ENCODE measurements around the gene BDKRB1.

Gene BDKRB1

DNA sequence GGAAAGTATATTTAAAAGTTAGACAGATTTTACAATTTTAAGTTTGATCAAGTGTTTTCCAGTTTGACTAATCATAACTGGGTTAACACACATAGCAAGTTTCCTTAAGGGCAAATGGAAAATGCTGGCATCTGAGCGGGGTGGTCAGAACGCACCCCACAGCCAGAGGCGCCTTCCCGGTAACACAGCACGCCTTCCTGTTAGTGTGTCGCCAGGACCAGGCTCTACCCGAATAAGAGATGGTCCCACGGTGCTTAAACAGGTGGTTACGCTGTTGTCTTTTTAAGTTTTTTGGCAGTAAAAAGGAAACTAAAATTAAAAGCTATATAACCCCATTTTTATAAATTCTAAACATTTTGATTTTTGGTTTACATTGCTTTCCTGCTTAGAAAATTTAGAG, 28.0 kb downstream of the BDKRB1 start:
- DNase-seq = no peak

DNA sequence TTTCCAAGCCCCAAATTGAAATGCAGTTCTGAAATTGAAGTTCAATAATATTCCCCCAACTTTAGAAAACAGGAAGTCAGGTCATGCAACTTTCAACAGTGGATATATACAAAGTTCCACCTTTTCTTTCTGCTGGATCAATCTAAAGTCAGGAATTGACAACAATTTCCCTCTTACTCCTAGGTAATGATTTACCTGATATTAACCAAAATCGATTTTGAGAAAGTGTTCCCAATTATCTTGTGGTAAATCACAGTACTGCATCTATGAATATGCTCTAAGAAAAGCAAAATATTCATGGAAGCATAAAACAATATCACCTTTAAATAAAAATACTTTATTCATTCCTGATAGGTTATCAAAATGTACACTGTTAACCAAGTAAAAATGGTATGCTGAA, 28.4 kb downstream of the BDKRB1 start:
- DNase-seq = no peak

DNA sequence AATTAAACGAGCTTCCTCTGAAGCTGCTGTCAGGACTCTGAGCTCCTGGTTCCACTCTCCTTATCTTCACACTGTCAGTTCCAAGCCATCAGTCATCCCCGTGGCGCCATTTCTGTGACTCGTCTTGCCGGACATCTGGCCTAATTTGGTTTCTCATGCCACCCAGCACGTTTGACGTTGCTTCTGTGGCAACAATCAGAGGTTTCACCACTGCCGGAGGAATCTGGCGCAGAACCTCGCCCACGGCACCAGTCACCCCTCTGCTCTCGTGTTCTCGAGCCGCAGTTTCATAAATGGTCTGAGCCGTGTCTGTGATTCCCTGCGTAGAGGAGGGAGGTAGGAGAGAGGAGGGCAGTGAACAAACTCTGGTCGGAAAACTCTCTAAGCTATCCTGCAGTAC, 29.7 kb downstream of the BDKRB1 start:
- DNase-seq = no peak

DNA sequence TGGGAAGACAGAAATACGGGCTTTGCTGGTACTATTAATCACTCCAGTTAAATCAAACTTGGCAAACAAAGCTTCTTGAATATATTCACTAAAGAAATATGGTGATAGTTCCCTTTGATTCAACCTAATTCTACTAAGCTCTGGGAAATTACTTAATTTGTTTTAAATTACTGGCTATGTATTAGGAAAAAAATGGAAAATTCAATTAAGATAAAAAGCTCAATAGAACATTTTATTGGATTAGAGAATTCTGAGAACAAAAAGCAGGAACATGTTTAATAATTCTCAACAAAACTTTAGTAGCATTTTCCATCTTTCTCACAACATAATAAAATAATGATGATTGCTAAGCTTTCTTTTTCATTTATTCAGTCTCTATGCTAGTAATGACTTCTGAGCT, 30.2 kb downstream of the BDKRB1 start:
- DNase-seq = no peak

DNA sequence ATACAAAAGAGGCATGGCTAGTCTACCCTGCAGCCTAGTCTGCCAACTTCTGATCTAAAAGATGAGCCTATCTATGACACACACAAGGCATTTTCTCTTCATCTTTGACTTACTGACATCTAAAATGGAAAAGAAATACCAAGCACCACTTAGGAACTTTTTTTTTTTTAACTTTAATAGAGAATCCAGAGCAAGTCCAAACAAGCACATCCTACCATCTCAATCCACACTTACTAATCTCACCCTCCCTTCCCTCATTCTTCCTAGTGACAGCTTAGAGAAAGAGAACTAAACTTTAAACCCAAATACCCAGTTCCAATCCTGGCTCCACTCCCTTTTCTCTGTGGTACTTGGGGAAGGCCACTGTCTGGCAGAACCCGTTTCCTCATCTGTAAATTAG, 31.8 kb downstream of the BDKRB1 start:
- no peak for DNase-seq

DNA sequence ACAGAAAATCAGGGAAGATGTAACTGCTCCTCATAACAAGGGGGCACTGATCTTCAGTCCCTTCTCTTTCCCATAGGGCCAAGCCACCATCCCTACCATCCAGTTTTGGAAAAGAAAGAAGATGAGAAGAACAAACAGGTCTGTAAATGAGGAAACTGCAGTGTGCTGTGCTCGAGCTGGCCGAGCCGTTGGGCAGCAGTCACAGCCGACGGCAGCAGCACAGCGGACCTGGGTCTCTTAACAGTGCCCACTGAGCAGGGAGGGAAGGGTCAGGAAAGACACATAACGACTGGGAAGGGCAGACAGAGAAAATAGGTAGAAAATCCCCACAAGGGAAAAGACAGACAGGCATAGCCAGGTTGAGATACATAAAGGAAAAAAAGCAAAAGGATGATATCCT, 38.2 kb downstream of the BDKRB1 start:
- no peak for DNase-seq

DNA sequence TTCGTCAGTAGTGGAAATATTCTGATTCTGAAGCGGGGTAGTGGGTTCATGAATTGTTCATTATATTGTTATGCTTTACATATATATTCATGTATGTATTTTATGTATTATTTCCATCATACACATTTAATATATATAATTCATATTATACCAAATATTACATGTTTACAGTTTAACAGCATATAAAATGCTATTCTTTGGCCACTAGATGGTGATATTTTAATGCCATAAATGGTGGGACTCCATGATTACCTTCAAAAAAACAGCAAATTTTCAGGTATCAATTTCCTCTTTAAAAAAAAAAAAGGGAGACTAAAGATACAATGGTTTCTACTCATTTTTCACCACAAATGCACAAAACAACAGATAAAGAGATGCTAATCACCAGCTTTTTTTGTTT, 41.0 kb downstream of the BDKRB1 start:
- no peak for DNase-seq

DNA sequence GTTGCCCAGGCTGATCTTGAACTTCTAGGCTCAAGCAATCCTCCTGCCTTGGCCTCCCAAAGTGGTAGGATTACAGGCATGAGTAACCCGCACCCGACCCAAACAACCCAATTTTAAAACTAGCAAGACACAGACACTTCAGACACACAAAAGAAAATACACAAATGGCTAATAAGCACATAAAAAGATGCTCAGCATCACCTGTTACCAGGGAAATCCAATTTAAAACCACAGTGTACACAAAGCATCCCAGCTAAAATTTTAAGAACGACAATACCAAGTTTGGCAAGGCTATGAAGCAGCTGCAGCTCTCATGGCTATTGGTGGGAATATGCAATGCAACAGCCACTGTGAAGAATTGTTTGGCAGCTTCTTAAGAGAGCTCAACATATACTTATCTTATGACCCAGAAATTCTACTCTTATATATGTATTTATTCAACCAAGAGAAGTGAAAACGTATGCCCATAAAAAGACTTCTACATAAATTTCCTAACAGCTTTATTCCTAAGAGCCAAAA, 42.0 kb downstream of the BDKRB1 start:
- no peak for DNase-seq

DNA sequence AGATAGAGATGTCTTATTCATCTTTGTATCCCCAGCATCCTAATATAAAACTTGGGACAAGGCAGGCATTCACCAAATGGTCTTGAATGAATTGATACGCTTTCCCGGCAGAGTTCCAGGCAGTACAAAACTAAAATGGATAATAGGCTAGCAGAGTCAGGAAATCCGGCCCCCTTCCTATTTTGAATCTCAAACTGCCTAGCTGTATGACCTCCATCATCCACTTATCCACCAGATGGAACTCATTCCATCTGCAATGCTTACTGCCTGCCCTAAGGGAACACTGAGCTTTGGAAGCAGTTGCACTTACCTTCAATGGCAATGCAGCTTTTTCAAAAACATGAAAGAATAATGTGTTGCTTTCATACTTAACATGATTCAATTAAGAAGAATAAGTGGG, 43.4 kb downstream of the BDKRB1 start:
- DNase-seq = no peak

DNA sequence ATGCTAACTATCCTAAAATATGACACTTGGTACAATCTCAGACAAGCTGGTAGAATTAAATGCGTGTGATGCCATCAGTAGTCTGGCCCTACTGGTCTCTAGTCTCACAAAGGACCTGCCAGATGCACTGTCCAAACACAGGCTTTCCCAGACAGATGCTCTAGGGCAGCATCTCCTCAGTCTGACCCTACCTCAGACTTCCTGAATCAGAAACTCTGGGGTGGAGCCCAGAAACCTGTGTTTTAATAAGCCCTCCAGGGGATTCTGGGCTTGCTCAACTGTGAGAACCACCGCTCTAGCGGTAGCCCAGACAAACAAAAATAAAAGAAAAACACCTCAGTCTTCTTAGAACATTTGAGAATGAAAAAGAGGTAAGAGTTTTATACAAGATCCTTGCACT, 48.0 kb downstream of the BDKRB1 start:
- no peak for DNase-seq

DNA sequence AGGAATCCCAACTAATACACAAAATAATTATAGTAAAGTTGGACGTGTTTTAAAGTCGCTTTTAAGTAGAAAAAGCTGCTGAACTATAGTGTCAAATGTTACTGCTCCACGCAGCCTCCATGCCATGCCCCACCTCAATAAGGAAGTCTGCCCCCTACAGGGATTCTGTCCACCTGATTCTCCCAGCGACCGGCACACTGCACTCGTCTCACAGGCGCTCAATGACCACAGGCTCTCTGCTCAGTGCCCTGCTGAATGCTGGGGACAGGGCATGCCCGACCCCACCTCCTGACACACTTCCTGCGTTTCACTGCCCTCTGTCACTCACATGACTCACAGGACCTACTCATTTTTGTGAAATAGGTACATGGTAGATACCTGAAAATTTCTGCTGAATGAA, 48.9 kb downstream of the BDKRB1 start:
- DNase-seq = no peak

DNA sequence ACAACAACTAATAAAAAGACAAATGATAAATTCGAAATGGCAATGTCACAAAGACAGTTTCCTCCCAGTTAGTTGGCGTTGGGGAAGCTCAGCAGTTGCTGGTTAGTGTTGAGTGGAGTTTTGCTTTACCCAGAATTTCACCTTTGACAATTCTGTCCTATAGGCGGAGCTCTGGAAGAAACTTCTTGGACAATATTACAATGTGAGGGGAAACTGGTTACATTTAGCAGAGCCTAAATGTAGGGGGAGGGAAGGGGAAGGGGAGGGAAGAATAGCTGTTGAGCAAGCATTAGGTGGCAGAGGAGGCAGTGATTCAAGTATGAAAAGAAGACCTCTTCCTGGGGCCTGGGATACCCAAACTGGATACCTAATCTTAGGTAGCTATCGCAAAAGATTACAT, 51.4 kb downstream of the BDKRB1 start:
- DNase-seq = no peak

DNA sequence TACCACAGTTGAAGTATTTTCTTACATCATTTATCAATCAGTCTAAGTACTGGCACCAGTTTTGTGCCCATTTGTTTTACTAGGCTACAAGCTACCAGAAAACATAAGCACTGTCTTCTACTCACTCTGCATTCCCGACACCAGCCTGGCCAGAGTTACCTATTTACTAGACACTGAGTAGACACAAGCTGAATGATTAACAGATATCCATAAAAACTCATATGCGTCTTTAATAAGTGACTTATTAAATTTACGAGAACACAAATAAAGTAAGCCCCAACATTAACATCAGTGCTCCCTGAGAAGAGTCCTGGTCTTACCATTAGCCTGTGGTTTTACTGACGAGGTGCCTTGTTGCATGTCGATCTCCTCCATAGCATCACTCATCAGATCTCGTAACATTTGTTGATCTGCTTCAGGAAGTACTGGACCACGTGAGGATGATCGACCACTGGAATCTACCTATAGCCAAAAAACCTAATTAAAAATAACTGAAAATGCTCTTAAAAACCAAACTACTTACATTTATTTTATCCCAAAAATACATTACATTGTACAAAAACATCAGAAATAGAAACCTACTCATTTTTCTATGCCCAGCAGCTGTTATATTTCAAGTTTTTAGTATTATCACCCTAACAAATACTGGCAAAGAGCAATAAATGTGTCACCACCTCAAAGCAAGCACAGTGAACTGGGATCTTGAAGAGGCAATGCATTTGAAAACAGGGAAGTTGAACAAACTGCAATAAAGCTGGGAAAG, 53.3 kb downstream of the BDKRB1 start:
- DNase-seq = no peak

DNA sequence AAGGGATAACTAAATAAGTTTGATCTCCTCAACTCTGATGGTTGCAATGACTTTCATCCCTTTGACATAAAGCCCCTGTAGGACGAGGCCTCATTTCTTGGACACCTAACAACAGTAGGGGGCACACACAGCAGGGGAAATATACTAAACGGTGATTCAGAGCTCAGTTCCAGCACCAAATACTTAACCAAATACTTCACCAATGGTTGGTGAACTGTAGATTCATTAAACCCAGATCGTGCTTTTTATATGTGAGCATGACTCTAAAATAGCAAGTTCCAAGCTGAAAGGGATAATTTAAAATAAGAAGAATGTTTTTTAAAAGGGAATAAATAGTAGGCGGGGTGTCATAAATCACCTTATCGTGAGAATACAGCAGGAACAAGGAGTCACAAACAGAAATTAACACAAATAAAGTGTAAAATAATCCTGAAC, 53.9 kb downstream of the BDKRB1 start:
- DNase-seq = no peak

DNA sequence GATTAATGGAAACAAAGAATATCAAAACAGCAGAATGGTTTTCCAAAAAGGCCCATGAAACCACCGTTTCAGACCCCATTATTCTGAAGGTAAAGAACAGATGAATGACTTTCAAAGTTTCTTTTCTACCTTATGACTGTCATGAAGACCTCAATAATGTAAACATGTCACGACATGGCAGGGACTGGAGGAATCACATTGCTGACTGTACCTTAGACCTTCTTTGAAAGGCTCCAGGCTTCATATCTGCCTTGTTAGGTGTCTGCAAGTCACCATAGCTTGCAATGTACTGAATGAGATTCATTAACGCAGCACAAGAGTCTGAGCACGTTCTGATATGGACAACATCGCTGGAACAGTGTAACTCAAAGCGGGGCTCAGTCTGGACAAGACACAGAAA, 54.9 kb downstream of the BDKRB1 start:
- no peak for DNase-seq

Measured in activated gamma-delta T cell (primary cell).